ES-I3 (cell line): ENCODE results near the gene GTPBP3.

Experiments used
- H3K36me3 ChIP-seq: 2 replicates; pipeline ENCODE4 v1.6.1; 2013; ENCODE audit warnings: mild to moderate bottlenecking, low read length, control low read depth, moderate library complexity; ENCODE audit not compliant: insufficient read depth
- H3K4me1 ChIP-seq: 2 replicates; pipeline ENCODE4 v1.6.1; 2013; ENCODE audit warnings: mild to moderate bottlenecking, control low read depth, low read length; ENCODE audit not compliant: insufficient read depth
- H3K9ac ChIP-seq: 2 replicates; pipeline ENCODE4 v1.6.1; 2013; ENCODE audit warnings: low read depth, mild to moderate bottlenecking, low read length, moderate library complexity
- H3K9me3 ChIP-seq: 2 replicates; pipeline ENCODE4 v1.6.1; 2013; ENCODE audit warnings: mild to moderate bottlenecking, low read length, moderate library complexity; ENCODE audit not compliant: control insufficient read depth, insufficient read depth

GTPBP3 gene

DNA sequence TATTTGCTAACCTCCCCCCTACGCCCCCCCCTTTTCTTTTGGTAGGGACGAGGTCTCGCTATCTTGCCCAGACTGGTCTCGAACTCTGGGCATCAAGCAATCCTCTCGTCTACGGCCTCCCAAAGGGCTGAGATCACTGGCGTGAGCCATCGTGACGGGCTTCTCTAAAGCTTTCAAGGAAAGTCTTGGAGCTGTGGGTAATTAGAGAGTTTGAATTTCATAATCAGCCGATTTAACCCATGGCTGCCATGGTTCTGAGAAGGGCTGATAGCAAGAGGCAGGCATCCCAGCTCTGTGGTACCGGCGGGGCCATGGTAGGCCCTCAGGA, 33.4 kb upstream of the GTPBP3 start:
- Histone ChIP-seq H3K36me3 (no peaks in the 10 kb centered on the region), H3K4me1 (peaks cover 7% of the 10 kb centered on the region; the same call in 1 of the 2 replicates), H3K9me3 (no peaks in the 10 kb centered on the region), H3K9ac (peak overlapping the region; percentile 20; the same call in 1 of the 2 replicates)

- Histone ChIP-seq H3K4me1 (peaks cover 7% of the 10 kb centered on the region; the same call in 1 of the 2 replicates), H3K9me3 (no peaks in the 10 kb centered on the region), H3K9ac (0 out of 2 replicates have a peak overlapping the region, but pooled peaks have one; percentile 13), H3K36me3 (no peaks in the 10 kb centered on the region)
Measured at GRCh38 chr19:17304386-17305215, 32.8 kb upstream of the GTPBP3 start.

GRCh38 chr19:17305216-17305516, 32.2 kb upstream of the GTPBP3 start:
- H3K9me3 ChIP-seq, result no peaks in the 10 kb centered on the region
- no peaks in the 10 kb centered on the region for H3K36me3 ChIP-seq
- peaks cover 7% of the 10 kb centered on the region; the same call in 1 of the 2 replicates for H3K4me1 ChIP-seq
- H3K9ac ChIP-seq, result 0 out of 2 replicates have a peak overlapping the region, but pooled peaks have one; percentile 13

GRCh38 chr19:17305517-17306284, 31.7 kb upstream of the GTPBP3 start, which contains the start of gene MRPL34:
Gene MRPL34 (plus strand): TSS chr19:17305872. CDS start chr19:17305893, 21 bp downstream.
- H3K36me3 ChIP-seq, result no peaks in the 10 kb centered on the region
- peak within 1 kb of the TSS; percentile 79 for H3K9ac ChIP-seq
- peaks cover 10% of the 10 kb centered on the region for H3K4me1 ChIP-seq
- no peaks in the 10 kb centered on the region for H3K9me3 ChIP-seq

DNA sequence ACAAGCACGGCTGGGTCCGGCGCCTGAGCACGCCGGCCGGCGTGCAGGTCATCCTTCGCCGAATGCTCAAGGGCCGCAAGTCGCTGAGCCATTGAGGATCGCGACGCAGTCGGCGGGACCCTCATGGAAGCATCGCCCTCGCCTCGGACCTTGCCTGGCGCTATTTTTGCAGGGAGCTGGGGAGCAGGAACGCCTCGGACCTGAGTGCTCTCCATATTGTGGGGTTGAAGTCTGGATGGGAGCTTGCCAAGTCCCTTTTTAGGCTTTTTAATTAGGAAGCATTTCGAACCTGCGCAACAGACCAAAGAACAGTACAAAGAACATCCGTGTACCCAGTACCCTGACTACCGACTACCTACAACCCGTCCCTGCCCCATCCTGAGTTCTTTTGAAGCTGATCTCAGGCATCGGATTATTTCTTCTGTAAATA, 31.1 kb upstream of the GTPBP3 start:
- Histone ChIP-seq H3K36me3 (no peaks in the 10 kb centered on the region), H3K9ac (peak overlapping the region; percentile 79), H3K9me3 (no peaks in the 10 kb centered on the region), H3K4me1 (peaks cover 10% of the 10 kb centered on the region)

DNA sequence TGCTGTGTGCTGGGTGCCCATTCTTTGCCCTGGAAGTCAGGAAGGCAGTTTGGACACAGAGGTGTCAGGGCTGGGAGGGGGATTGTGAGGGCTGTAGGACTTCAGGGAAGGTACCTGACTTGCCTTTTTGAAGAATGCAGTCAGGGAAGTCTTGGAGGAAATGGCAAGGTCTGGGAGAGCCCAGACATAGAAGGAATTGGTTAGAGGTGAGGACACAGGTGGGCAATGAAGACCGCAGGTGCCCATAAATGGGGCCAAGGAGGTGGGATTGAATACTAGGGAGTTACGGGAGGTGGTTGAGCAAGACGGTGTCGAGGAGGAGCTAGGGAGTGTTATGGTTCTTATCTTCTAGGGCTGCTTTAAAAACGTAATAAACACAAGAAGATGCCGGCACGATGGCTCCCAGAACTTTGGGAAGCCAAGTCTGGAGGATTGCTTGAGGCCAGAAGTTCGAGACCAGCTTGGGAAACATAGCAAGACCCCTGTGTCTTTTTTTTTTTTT, 29.4 kb upstream of the GTPBP3 start:
- H3K9me3 ChIP-seq, result no peaks in the 10 kb centered on the region
- no peak overlapping the region for H3K9ac ChIP-seq
- no peaks in the 10 kb centered on the region for H3K36me3 ChIP-seq
- H3K4me1 ChIP-seq, result peaks cover 20% of the 10 kb centered on the region

GRCh38 chr19:17309198-17309964, 28.0 kb upstream of the GTPBP3 start, which contains the start of gene DDA1:
Gene DDA1 (plus strand): TSS chr19:17309563. CDS start chr19:17309655, 92 bp downstream.
- peaks cover 17% of the 10 kb centered on the region for H3K4me1 ChIP-seq
- peak within 1 kb of the TSS; percentile 87 for H3K9ac ChIP-seq
- H3K36me3 ChIP-seq, result peaks cover 3% of the 10 kb centered on the region; the same call in 1 of the 2 replicates
- no peaks in the 10 kb centered on the region for H3K9me3 ChIP-seq

DNA sequence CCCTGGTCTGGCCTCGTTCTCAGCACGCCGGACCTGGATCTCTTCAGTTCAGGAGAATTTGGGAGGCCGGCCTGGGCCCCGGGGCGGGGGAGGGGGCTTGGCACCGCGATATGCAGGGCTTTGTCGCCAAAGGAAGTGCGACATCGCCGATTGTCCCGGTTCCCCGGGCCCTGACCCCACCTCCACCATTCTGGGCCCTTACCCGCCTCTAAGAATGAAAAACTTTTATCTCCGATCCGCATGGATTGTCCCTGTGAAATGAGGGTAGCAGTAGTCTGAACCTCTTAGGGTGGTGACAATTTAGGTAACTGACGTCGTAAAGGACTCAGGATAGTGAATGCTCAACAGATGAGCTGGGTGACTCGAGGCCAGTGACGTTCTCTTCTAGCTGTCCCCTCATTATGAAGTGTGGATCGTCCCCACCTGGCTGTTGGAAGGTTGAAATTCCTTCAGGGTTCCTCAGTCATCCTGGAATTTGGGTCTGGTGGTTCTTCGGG, 27.3 kb upstream of the GTPBP3 start:
- Histone ChIP-seq H3K9me3 (no peaks in the 10 kb centered on the region), H3K4me1 (peaks cover 13% of the 10 kb centered on the region), H3K36me3 (peaks cover 3% of the 10 kb centered on the region; the same call in 1 of the 2 replicates), H3K9ac (peak overlapping the region; percentile 87)

GRCh38 chr19:17311455-17312188, 25.7 kb upstream of the GTPBP3 start:
- Histone ChIP-seq H3K4me1 (peaks cover 13% of the 10 kb centered on the region), H3K36me3 (peaks cover 6% of the 10 kb centered on the region; the same call in 1 of the 2 replicates), H3K9ac (no peak overlapping the region; the same call in 1 of the 2 replicates), H3K9me3 (no peaks in the 10 kb centered on the region)

DNA sequence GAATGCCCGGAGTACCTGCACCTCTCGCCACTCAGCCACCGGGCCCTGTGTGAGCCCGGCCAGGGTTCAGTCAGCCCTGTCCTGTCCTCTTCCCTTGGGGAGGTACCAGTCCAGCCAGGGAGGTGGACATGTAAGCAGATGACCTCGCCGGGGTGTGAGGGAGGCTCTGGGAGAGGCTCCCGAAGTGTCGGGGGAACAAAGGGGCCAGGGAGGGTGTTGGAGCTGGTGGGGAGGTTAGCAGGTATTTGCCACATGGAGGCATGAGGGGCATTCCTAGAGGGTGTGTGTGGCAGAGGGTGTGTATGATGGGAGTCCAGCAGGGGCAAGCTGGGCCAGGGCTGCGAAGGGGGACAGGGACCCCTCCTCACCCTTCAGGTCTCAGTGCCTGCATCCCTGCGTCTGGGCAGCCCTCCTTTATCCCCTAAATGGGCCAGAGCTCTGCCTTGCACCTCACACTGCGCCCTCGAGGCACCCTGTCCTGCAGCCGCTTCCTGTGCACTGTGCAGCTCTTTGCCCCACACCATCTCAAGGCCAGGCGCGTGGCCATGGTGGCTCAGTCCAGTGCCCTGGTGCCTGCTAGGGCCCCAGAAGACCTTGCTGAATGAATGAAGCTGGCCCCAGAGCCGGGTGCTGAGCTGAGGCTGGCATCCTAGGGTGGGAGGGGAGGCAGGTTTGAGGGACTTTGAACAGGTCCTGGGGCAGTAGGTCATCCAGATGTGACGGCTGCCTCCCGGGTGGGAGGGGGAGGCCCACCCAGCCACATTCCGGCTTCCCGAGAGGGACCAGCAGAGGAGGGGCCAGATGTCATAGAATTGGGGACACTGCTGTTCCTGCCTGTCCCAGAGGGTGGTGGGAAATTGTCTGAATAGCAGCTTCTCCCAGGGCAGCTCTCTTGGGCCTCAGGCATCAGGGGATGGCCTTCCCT, 24.9 kb upstream of the GTPBP3 start:
- no peak overlapping the region; the same call in 1 of the 2 replicates for H3K9ac ChIP-seq
- H3K36me3 ChIP-seq, result peaks cover 6% of the 10 kb centered on the region; the same call in 1 of the 2 replicates
- no peaks in the 10 kb centered on the region for H3K9me3 ChIP-seq
- peaks cover 13% of the 10 kb centered on the region for H3K4me1 ChIP-seq

DNA sequence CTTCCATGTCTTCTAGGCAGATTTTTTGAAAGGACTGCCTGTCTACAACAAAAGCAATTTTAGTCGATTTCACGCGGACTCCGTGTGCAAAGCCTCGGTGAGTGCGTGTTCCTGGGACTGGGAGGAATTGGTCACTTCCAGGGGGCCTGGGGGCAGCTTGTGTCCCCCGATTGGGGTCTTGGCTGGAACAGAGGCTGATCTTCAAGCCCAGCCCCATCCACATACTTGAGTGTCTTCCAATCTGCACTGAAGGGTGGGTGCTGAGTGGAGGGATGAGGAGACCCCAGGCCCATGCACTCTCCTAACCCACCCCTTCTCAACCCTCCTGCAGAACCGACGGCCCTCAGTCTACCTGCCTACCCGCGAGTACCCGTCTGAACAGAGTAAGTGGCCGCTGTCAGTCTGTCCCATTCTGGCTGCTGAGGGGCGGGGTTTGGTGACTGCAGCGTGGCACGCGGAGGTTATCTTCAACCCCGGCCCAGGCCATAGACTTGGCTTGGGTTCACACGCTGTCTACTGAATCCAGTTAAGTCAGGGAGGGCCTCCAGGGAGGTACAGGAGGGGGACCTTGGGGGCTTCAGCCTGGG, 23.3 kb upstream of the GTPBP3 start:
- H3K36me3 ChIP-seq, result peaks cover 6% of the 10 kb centered on the region; the same call in 1 of the 2 replicates

GRCh38 chr19:17318966-17319365, 18.4 kb upstream of the GTPBP3 start:
- Histone ChIP-seq H3K4me1 (peaks cover 11% of the 10 kb centered on the region; the same call in 1 of the 2 replicates), H3K9ac (no peak overlapping the region), H3K9me3 (no peaks in the 10 kb centered on the region), H3K36me3 (peaks cover 3% of the 10 kb centered on the region; the same call in 1 of the 2 replicates)

More for the DNA sequence above, 23.3 kb upstream of the GTPBP3 start:
- H3K9ac ChIP-seq, result no peak overlapping the region
- H3K9me3 ChIP-seq, result no peaks in the 10 kb centered on the region
- peaks cover 13% of the 10 kb centered on the region for H3K4me1 ChIP-seq
